NCI-H82 treated with DMSO at 0.1 percent for 48 hours (cell line): ENCODE results near the gene NKIRAS1.
"Not testable (repeated sequence)": the region's sequence is repeated elsewhere in the genome, so short reads cannot be mapped to it uniquely, and the experiment has no call there.

Experiments
- DNase-seq: peaks from one replicate; lab custom pipeline; 2025; ENCODE audit not compliant: unreplicated experiment; lab: John Stamatoyannopoulos, UW

The NKIRAS1 gene

DNA sequence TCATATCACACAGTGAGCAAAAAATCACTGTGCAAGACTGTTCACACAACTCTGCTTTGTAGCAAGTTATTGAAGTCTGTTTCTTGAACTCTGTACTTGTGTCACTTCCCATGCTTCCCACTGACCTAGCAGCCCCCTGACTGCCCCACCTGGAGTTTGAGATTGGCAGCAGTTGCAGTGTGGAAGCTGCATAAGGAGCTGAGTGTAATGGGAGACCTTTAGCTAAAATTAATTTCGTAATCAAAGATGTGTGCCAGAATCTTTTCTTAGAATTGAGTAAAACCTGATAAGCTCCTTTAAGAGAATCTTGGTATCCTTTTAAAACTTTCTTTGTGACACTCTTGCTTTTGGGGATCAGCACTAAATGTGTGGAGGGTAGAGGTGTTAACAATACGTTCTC is 42.8 kb downstream of the NKIRAS1 start:
- DNase-seq, result no peak

DNA sequence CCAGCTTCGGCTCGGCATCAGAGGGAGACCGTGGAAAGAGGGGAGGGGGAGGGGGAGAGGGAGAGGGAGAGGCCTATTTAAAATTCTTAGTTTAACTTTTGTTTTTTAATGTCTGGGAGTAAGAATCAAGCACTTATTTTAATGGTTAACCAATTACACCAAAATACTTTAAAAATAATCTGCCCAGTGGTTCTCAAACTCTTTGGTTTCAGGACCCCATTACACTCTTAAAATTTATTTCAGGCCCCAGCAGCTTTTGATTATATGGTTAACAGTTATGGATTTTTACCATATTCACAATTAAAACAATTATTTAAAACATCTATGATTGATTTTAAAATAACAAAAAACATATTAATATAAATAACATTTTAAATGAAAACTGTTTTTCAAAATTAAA is 44.5 kb downstream of the NKIRAS1 start:
- no peak for DNase-seq

DNA sequence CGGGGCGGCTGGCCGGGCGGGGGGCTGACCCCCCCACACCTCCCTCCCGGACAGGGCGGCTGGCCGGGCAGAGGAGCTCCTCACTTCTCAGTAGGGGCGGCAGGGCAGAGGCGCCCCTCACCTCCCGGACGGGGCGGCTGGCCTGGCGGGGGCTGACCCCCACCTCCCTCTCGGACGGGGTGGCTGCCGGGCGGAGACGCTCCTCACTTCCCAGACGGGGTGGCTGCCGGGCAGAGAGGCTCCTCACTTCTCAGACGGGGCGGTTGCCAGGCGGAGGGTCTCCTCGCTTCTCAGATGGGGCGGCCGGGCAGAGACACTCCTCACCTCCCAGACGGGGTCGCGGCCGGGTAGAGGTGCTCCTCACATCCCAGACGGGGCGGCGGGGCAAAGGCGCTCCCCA is 45.4 kb downstream of the NKIRAS1 start:
- DNase-seq, result not testable (repeated sequence)

DNA sequence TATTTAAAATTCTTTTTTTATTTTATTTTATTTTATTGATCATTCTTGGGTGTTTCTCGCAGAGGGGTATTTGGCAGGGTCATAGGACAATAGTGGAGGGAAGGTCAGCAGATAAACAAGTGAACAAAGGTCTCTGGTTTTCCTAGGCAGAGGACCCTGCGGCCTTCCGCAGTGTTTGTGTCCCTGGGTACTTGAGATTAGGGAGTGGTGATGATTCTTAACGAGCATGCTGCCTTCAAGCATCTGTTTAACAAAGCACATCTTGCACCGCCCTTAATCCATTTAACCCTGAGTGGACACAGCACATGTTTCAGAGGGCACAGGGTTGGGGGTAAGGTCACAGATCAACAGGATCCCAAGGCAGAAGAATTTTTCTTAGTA is 46.1 kb downstream of the NKIRAS1 start:
- DNase-seq, result not testable (repeated sequence)

DNA sequence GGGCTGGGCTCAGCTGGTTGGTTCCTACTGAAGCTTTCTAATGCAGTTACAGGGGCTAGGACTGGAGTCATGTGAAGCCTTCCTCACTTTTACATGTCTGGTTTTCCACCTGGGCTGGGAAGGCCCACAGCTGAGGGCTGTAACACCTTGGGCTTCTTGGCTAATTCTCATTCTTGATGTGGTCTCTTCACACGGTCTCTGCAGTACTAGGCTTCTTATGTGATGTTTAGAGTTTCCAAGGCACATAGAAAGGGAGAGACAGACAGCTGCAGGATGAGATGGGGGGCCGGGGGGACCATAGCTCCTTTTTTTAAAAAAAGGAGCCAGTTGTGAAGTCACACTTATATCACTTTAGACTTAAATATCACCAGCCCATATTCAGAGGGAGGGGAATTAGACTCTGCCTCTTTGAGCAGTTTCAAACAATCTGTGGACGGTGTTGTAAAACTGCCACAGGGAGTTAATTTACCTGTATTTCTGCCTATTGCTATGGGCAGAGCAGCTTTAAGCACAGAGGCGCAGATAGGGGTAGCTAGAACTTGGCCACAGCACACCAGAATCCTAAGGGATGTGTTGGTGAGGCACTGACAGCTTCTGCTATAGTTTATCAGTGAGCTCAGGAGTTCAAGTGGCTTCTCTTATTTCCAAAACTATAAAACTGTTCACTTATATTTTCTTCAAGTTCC is 46.7 kb downstream of the NKIRAS1 start:
- no peak for DNase-seq

DNA sequence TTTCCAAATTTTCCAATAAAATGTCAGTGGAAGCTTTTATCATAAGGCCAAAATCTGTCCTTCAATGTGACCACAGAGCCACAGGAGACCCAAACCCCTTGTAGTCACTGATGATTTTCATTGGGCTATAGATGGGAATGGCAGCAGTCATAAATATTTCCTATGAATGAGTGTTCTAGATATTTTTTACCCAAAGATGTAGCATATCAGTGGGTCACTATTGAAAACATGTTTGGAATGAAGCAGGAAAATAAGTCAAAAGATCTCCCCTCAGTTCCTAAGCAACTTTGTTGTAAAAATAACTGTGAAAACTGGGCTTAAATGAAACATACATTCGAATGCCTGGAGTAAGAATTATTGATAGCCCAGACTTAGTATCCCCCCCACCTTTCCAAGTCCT is 49.0 kb downstream of the NKIRAS1 start:
- DNase-seq, result no peak

DNA sequence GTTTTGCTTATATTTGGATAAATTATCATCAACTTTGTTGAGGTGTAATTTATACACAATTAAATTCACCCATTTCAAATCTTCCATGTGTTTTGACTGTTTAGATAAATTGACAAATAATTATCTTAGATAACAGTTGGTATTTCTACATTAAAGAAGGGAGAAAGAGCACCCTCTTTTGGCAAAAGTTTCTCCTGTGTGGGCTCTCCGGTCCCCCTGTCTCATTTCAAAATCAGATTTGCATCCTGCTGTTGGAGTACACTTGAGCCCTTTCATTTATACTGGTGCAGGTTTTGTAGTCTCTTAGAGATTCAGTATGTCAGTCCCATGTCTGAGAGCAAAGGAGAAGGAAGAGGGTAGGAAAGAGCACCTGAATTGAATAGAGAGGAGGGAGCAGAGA is 49.4 kb downstream of the NKIRAS1 start:
- no peak for DNase-seq

DNA sequence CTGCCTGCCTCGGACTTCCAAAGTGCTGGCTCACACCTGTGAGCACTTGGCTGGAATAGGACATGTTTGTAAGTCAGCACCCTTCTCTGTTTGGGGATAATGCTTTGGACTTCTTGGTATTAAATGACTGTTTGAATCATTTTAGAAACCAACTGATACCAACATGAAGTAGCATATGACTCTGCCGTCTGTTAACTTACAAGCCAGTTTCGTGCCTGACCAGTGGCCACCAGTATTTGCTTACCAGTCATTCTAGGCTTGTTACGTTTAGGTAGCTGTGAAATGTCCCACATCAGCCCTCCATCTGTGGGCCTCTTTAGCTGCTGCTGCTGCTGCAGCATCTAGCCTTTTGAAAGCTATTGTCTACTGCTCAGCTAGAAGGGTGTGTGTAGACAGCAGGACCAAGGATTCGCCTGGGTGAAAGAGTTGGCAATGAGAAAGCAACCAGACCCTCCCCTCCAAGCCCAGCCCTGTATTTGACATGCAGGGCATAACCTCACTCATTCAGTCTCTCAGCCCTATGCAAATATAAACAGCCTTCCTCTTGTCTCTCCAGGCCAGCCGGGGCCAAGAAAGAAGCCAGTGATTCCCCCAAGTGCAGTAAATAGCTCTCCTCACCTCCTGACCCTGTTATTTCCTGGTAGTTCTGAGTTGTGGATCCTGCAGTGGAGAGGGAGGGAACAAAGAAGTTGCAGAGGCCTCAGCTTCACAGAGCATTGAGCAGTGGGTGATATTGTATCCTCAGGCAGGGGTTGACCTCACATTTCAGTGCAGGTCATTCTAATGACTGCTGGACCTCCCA is 51.0 kb downstream of the NKIRAS1 start:
- no peak for DNase-seq

DNA sequence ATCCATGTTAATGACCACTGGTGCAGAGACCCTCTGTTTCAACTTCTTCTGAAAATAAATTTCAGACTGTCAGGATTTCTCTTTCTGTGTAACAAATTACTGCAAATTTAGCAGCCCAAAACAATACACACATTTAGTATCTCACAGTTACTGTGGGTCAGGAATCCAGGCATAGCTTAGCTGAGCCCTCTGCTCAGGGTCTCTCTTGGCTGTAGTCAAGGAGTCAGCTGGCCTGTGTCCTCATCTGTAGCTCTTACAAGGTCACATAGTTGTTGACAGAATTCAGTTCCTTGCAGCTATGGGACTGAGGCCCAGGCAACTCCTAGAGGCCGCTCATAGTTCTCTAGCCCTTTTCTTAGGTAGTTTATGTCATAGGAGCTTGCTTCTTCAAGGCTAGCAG is 51.9 kb downstream of the NKIRAS1 start:
- no peak for DNase-seq

DNA sequence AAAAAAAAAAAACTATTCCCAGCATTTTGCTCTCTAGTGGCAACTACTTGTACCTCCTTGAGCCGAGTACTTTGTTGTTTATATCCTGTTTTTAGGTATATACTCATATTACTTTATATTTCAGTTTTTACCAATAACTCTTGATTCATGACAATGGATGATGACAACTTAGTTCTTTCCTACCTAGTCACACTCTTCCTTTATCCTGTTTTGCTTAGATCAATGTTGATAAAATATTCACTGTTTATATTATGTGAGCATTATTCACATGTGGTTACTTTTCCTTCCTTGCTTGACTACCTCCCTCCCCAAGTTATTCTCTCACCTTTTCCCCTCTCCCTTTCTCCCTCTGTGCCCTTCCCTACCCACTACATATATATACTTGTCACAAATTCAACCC is 53.7 kb downstream of the NKIRAS1 start:
- no peak for DNase-seq

DNA sequence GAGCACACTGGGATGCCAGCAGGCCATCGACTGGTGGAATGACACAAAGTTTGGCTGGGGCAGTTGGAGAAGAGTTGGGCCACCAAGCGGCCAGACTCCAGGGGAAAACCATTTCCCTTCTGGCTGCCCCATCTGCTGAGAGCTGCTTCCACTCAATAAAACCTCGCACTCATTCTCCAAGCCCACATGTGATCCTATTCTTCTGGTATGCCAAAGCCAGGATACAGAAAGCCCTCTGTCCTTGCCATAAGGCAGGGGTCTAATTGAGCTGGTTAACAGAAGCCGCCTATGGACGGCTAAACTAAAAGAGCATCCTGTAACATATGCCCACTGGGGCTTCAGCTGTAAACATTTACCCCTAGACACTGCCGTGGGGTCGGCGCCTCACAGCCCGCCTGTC is 55.1 kb downstream of the NKIRAS1 start:
- DNase-seq, result no peak

DNA sequence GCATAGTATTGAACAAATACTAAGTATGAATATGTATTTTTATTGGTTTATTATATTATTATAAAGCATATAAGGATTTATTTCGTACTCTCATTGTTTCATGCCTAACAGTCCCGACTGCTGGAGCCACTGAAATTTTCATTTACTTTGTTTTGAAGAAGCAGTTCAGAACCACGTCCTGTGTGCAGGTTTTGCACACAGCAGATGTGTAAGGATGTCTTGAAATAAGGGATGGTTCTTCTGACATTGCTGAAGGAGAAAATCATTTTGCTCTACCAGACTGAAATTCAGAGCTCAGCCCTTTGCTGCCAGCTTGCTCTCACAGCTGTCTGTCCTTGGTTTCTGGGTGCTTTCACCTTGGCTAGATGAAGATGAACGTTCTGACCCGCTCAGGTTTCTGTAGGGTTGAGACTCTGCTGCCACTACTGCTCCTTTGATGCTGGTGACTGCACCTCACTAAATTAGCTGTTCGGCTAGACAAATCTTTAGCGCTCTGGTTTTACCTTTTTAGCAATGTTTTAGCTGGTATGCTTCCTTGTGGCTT is 56.9 kb downstream of the NKIRAS1 start:
- no peak for DNase-seq

DNA sequence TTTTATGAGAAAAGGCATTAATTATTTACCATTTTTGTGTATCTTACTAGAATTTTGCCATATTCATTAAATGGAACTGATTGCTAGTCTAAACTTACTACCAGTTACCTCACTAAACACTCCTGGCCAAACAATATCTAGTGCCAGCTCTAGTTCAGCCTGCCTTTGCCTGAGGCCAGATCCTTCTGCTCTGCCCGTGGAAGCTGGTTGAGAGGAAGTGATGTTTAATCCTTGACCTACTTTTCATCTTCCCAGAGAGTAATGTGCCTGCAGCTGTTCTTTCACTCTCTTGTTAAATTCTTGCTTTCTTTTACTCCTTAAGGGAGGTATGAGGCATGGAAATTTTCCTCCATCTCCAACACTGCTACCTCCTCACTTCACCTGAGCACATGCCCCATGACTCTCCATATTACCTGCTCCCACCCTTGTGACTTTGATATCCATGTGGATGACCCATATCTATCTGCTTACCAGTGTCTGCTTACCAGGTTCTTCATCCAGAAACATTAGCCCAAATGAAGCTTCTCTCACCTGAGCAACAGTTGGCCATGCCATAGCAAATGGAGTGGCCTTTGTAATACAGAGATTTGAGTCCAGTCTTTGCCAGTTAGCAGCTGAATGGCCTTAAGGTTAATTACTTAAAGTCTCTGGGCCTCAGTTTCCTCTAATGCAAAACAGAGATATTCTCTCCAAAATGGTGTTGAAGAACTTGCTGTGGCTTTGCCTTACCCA is 57.6 kb downstream of the NKIRAS1 start:
- DNase-seq, result no peak

DNA sequence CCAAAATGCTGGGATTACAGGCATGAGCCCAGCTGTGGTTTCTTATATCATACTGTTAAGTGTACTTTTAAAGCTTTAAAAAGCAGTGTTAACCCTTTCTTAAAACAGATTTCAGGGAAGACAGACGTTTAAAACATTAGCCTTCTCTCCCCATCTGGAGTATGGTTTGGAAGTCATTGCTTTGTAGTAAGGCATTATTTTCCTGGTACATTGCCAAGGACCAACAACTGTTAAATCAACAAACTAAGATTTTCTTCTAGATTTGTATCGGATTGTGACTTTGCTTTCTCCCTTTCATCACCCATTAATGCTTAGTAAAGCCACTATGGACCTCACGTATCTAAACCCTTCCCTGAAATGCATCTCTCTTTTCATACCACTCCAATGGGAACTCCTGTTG is 60.5 kb downstream of the NKIRAS1 start:
- peak; percentile 61 for DNase-seq

DNA sequence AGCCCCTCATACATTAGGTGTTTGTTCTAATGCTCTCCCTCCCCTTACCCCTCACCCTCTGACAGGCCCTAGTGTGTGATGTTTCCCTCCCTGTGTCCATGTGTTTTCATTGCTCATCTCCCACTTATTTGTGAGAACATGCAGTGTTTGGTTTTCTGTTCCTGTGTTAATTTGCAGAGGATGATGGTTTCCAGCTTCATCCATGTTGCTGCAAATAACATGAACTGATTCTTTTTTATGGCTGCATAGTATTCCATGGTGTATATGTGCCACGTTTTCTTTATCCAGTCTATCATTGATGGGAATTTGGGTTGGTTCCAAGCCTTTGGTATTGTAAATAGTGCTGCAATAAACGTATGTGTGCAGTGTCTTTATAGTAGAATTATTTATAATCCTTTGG is 67.3 kb downstream of the NKIRAS1 start:
- not testable (repeated sequence) for DNase-seq

DNA sequence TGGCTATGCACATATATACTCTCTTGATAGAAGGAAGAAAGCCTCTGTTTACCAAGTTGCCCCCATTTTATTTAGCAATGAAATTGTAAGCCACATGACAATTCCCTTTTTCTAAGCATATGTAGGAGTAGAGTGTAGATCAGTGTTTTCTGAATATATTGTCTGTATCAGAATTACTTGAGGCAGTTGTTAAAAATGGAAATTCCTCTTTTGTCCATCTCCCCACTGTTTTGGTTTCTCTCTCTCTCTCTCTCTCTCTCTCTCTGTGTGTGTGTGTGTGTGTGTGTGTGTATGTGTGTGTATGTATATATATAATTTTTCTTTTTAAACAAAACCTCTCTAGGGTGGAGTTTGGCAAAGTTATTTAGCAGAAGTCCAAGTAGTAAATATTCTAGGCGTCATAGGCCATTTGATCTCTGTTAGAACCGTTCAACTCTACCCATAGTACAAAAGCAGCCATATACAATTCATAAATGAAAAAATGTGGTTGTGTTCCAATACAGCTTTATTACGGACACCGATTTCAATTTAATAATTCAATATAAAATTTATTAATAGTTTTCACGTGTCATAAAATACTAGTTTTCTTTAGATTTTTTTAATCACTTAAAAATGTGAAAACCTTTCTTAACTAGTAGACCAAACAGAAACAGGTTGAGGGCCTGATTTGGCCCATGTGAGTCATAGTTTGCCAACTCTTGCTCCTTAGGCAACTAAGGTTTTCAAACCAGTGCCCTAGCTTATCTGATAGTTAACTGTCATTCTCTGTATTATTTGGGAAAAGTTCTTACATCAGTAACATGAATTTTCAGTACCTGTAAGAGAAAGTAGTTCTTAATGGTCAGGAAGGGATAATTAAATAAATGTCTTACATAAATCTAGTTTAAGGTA is 71.2 kb downstream of the NKIRAS1 start:
- no peak for DNase-seq

DNA sequence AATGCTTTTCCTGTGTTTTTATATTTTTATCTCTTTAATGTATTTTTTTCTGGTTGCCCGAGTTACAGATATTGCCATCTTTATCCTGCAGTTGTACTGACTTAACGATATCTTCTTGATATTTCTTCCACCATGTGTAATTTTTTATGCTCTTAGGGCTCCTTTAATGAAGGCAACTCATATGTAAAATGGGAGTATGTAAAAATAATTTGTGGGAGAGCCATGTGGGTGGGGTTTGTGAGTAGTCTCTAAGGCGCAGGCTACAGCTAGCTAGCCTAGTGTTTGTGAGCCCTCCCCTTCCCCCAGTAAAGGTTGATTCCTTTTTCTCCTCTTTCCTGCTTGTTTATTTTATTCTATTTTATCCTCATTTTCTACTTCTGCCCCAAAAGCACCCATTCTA is 72.9 kb downstream of the NKIRAS1 start:
- no peak for DNase-seq
